Endothelial cell of umbilical vein (primary cell): ENCODE results near the gene STXBP2. TPM values are rescaled to one million over a fixed set of nuclear protein-coding genes. Genes with fewer than 3 reads are reported as not detected.

ENCODE experiments used
- BruUV-seq: library from RNA; stranded (reverse); fragments of 400-500 nt; replicated peaks from 2 replicates; lab custom pipeline; 2021; lab: Mats Ljungman, UMichigan
- CTCF ChIA-PET: fragments of 300-600, 350-600 bp; sonication (Branson Sonifier 250); formaldehyde crosslinking; loops from one replicate; lab custom pipeline; 2021; ENCODE audit warnings: antibody characterized with exemption, inconsistent platforms; lab: Charles Lee
- POLR2A ChIA-PET: fragments of 300-600, 350-600 bp; sonication (Branson Sonifier 250); formaldehyde crosslinking; loops from one replicate; lab custom pipeline; 2021; ENCODE audit warnings: antibody characterized with exemption, inconsistent platforms; lab: Charles Lee
- DNase-seq: peaks from one replicate; pipeline ENCODE4 v3.0.0-alpha.2; 2011; ENCODE audit warnings: low read depth, low spot score
- FAIRE-seq: peaks from 2 replicates; lab custom pipeline; 2011; peaks lifted over from hg19 to GRCh38; lab: Jason Lieb, UNC
- H2AFZ ChIP-seq: 2 replicates; pipeline ENCODE4 v1.6.0; 2012; ENCODE audit warnings: low read depth, low read length, control low read depth, inconsistent platforms
- H3K27ac ChIP-seq: 2 replicates; pipeline ENCODE4 v1.5.1; 2011; ENCODE audit warnings: low read depth, mild to moderate bottlenecking, control low read depth, low read length, moderate library complexity; ENCODE audit not compliant: insufficient read depth
- H3K27me3 ChIP-seq, 2 experiments: 2 replicates each; pipeline versions ENCODE4 v1.6.0 to v1.6.1; 2011; ENCODE audit warnings: low read length in 2 of 2, mixed read lengths in 1 of 2; ENCODE audit not compliant: control insufficient read depth in 2 of 2, insufficient read depth in 2 of 2
- H3K36me3 ChIP-seq, 2 experiments: 2 replicates in 1 of 2; 3 replicates in 1 of 2; pipeline ENCODE4 v1.5.1; 2011; ENCODE audit warnings: low read length in 2 of 2, mild to moderate bottlenecking in 1 of 2, moderate library complexity in 1 of 2; ENCODE audit not compliant: control insufficient read depth in 2 of 2, insufficient read depth in 2 of 2; ENCODE audit errors: extremely low read depth in 1 of 2
- H3K4me1 ChIP-seq: 3 replicates; pipeline ENCODE4 v1.5.1; 2011; ENCODE audit warnings: mild to moderate bottlenecking, low read length; ENCODE audit not compliant: control insufficient read depth, insufficient read depth; ENCODE audit errors: extremely low read depth
- H3K4me2 ChIP-seq: 2 replicates; pipeline ENCODE4 v1.6.1; 2011; ENCODE audit warnings: low read length, control low read depth, mixed read lengths; ENCODE audit not compliant: insufficient read depth
- H3K4me3 ChIP-seq, 3 experiments: fragments of 200-600 bp in 1 of 3; sonication (generic), shearing (Covaris generic) in 1 of 3; replicated peaks in 1 of 3; 2 replicates each; pipeline ENCODE4 v1.5.1; 2011 to 2016; ENCODE audit warnings: control low read depth in 3 of 3, low read length in 3 of 3, mild to moderate bottlenecking in 2 of 3, inconsistent platforms in 1 of 3, low read depth in 1 of 3, moderate library complexity in 1 of 3; ENCODE audit not compliant: insufficient read depth in 1 of 3
- H3K79me2 ChIP-seq: 2 replicates; pipeline ENCODE4 v1.6.0; 2012; ENCODE audit warnings: low read length, inconsistent platforms; ENCODE audit not compliant: control insufficient read depth, insufficient read depth
- H3K9ac ChIP-seq: replicated peaks from 2 replicates; pipeline ENCODE3; 2011; ENCODE audit warnings: low read length, control low read depth; ENCODE audit not compliant: insufficient read depth; ENCODE audit errors: extremely low read depth
- H3K9me1 ChIP-seq: replicated peaks from 3 replicates; pipeline ENCODE4 v1.6.0; 2011; ENCODE audit warnings: mild to moderate bottlenecking, low read length; ENCODE audit not compliant: control insufficient read depth, insufficient read depth; ENCODE audit errors: extremely low read depth
- H3K9me3 ChIP-seq: replicated peaks from 2 replicates; pipeline ENCODE4 v1.5.1; 2012; ENCODE audit warnings: low read length, inconsistent platforms; ENCODE audit not compliant: control insufficient read depth, insufficient read depth
- H4K20me1 ChIP-seq: replicated peaks from 2 replicates; pipeline ENCODE3; 2011; ENCODE audit warnings: mild to moderate bottlenecking, low read length; ENCODE audit not compliant: control insufficient read depth, insufficient read depth; ENCODE audit errors: extremely low read depth
- EZH2 ChIP-seq: IDR thresholded peaks from 2 replicates; pipeline ENCODE4 v1.6.1; 2012; ENCODE audit warnings: borderline replicate concordance, low read depth, mild to moderate bottlenecking, moderate library complexity, low read length, inconsistent platforms; ENCODE audit not compliant: severe bottlenecking
- FOS ChIP-seq: IDR thresholded peaks from 2 replicates; pipeline ENCODE4 v1.6.1; 2011; ENCODE audit warnings: mild to moderate bottlenecking, low read length, moderate library complexity, borderline replicate concordance; ENCODE audit not compliant: insufficient read depth
- GATA2 ChIP-seq: IDR thresholded peaks from 2 replicates; pipeline ENCODE4 v1.7.0; 2011; ENCODE audit warnings: low read depth, mild to moderate bottlenecking, moderate library complexity, mixed read lengths, low read length; ENCODE audit not compliant: insufficient read length, insufficient read depth
- JUN ChIP-seq: IDR thresholded peaks from 2 replicates; pipeline ENCODE4 v1.6.1; 2011; ENCODE audit warnings: borderline replicate concordance, low read depth; ENCODE audit not compliant: insufficient read length, insufficient read depth
- MYC ChIP-seq: IDR thresholded peaks from one replicate; pipeline ENCODE4 v1.6.1; 2011; ENCODE audit warnings: mild to moderate bottlenecking, low read depth, low read length
- POLR2A ChIP-seq: IDR thresholded peaks from 2 replicates; pipeline ENCODE4 v1.6.1; 2012; ENCODE audit warnings: low read depth, mild to moderate bottlenecking, control low read depth, low read length
- POLR2AphosphoS5 ChIP-seq: IDR thresholded peaks from 2 replicates; pipeline ENCODE4 v1.6.1; 2012; ENCODE audit warnings: low read depth, mild to moderate bottlenecking, control low read depth, low read length, moderate library complexity; ENCODE audit not compliant: insufficient read depth
- dilution Hi-C: fragments of 300-500 bp; cut with MboI; formaldehyde crosslinking; loops from one replicate; pipeline ENCODE4 v1.15.0; 2019; ENCODE audit warnings: low sequenced_read_pairs; ENCODE audit not compliant: extremely low pct_ligation_motif_present
- intact Hi-C: fragments of 100-400 bp; cut with micrococcal nuclease; formaldehyde crosslinking; loops from one replicate; pipeline ENCODE4 v1.10.0; 2022
- polyA plus RNA-seq, 4 experiments: library from polyadenylated mRNA; depleted of rRNA in 3 of 4; stranded (reverse) in 3 of 4; unstranded in 1 of 4; fragments of >200 nt; gene quantifications; 2 replicates each; pipeline versions ENCODE4 v1.2.1 to v1.2.3, GENCODE V29; 2011 to 2012; ENCODE audit warnings: missing spikeins in 1 of 4
- total RNA-seq: library from RNA; stranded (reverse); gene quantifications from 2 replicates; pipeline ENCODE4 v1.2.3, GENCODE V29; 2021
- TF ChIP-seq, protein P1 (sequence below): IDR thresholded peaks from 2 replicates; pipeline ENCODE4 v1.6.1; 2011; ENCODE audit not compliant: insufficient read depth, insufficient read length
- TF ChIP-seq, protein P2 (sequence below), 2 donors: IDR thresholded peaks; 1 replicate in 1 of 2; 2 replicates in 1 of 2; pipeline ENCODE4 v1.5.1; 2011; ENCODE audit warnings: low read length in 2 of 2, mild to moderate bottlenecking in 2 of 2, moderate library complexity in 2 of 2, control low read depth in 1 of 2, inconsistent platforms in 1 of 2, low read depth in 1 of 2; ENCODE audit not compliant: insufficient read depth in 1 of 2; ENCODE audit errors: extremely low read depth in 1 of 2

STXBP2 gene
- total and polyA plus RNA-seq, 2 donors (not counting 3 experiments of a cell fraction or from before 2014, with no cell fraction given): 70.0 to 105 TPM

DNA sequence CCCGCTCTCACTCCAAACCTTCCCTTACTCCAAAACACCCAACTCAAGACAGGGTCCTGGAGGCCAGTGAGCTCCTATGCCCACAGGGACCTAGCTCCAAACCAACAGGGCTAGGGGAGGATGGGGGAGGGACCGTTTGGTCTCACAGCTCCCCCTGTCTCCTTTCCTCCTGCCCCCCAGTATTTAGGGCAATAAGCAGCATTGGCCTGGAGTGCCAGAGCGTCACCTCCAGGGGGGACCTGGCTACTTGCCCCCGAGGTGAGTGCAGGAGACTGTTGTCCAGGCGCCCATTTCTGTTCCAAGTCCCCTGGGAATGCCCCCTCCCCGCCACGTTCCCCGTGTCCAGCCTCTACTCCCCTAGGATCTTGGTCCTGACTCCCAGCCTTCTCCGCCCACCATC is 32.7 kb downstream of the STXBP2 start:
- intact Hi-C loops (no loop called here), dilution Hi-C loops (no loop called here)
- Histone ChIP-seq H3K4me1 (no peaks in the 10 kb centered on the region), H2AFZ (no peak overlapping the region), H3K9me1 (no peaks in the 10 kb centered on the region), H3K27ac (no peak overlapping the region), H4K20me1 (no peaks in the 10 kb centered on the region), H3K9me3 (no peaks in the 10 kb centered on the region), H3K79me2 (no peaks in the 10 kb centered on the region), H3K4me3 (no peak overlapping the region), H3K27me3 (peaks cover 9 to 13% of the 10 kb centered on the region in 2 experiments), H3K36me3 (no peaks in the 10 kb centered on the region), H3K4me2 (no peak overlapping the region), H3K9ac (no peak overlapping the region)
- DNase-seq: no peak
- no peak for FAIRE-seq
- TF ChIP-seq MYC: no peak
- TF ChIP-seq, protein P1, sequence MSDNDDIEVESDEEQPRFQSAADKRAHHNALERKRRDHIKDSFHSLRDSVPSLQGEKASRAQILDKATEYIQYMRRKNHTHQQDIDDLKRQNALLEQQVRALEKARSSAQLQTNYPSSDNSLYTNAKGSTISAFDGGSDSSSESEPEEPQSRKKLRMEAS: no peak
- TF ChIP-seq EZH2: no peak
- TF ChIP-seq GATA2: no peak
- TF ChIP-seq POLR2A: no peak
- TF ChIP-seq JUN: no peak
- no peak for TF ChIP-seq POLR2AphosphoS5
- TF ChIP-seq, protein P2, sequence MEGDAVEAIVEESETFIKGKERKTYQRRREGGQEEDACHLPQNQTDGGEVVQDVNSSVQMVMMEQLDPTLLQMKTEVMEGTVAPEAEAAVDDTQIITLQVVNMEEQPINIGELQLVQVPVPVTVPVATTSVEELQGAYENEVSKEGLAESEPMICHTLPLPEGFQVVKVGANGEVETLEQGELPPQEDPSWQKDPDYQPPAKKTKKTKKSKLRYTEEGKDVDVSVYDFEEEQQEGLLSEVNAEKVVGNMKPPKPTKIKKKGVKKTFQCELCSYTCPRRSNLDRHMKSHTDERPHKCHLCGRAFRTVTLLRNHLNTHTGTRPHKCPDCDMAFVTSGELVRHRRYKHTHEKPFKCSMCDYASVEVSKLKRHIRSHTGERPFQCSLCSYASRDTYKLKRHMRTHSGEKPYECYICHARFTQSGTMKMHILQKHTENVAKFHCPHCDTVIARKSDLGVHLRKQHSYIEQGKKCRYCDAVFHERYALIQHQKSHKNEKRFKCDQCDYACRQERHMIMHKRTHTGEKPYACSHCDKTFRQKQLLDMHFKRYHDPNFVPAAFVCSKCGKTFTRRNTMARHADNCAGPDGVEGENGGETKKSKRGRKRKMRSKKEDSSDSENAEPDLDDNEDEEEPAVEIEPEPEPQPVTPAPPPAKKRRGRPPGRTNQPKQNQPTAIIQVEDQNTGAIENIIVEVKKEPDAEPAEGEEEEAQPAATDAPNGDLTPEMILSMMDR (IDR thresholded peaks at IDR 0.05; ENCODE audit: extremely low read depth in 1 of 2, insufficient read depth in 1 of 2, low read depth in 1 of 2, low read length in 2 of 2): no peak
- no peak for TF ChIP-seq FOS
- ChIA-PET POLR2A (no interaction called here), CTCF (interaction anchor here (1.6 to 4.8 kb wide), 2 partner anchors 11 to 101 kb away, joined by 8 to 27 read pairs; partner anchors contain the start of gene TRAPPC5)
- no TSS peak for BruUV-seq
